ENCODE data around the gene ELK4.

The ELK4 gene

DNA sequence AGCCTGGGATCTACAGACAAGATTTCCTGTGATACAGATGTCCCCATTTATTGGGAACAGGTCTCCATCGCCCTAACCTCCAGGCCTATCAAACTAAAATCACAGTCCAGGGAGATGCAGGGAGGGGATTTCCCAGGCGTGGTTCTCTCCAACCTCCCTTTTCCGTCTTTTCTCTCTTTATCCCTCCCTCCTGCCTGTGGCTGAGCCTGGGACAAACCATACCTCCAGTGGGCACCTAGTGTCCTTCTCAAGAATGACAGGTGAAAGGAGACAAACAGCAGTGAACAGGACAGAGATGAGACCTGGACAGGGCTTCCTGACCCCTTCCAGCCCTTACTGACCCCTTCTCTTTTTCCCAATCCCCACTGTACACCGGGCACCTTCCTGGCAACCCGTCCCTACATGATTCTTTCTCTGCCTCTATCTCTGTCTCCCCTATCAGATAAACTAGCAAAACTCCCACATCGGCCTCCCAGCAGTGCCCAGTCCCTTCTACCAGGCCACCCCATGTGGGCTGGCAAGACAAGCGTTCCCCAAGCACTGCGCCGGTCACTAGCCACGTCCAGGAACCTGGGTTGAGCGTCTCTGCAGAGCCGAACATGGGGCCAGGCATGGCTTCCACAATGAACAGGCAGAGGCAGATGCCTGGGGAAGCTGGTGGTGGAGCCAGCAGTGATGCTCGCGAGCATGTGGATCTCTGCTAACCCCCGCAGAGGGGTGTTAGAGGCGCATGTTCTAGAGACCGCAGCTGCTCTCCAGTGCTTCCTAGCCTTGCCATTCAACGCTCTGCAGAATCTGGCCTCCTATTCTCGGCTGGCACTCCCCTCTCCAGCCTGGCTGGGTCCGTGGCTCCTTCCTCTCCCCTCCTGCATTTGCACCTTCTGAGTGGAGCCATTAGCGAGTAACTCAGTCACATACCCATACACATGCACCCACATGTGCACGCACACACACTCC is 54.7 kb downstream of the ELK4 start:
- H3K4me3 ChIP-seq (ENCODE audit: low read length) = no peak overlapping the region
- TF ChIP-seq, protein P1, sequence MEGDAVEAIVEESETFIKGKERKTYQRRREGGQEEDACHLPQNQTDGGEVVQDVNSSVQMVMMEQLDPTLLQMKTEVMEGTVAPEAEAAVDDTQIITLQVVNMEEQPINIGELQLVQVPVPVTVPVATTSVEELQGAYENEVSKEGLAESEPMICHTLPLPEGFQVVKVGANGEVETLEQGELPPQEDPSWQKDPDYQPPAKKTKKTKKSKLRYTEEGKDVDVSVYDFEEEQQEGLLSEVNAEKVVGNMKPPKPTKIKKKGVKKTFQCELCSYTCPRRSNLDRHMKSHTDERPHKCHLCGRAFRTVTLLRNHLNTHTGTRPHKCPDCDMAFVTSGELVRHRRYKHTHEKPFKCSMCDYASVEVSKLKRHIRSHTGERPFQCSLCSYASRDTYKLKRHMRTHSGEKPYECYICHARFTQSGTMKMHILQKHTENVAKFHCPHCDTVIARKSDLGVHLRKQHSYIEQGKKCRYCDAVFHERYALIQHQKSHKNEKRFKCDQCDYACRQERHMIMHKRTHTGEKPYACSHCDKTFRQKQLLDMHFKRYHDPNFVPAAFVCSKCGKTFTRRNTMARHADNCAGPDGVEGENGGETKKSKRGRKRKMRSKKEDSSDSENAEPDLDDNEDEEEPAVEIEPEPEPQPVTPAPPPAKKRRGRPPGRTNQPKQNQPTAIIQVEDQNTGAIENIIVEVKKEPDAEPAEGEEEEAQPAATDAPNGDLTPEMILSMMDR (conservative IDR thresholded peaks at IDR 0.05; ENCODE audit: low read depth, low read length) = no peak
- no peak for DNase-seq (ENCODE audit: low read depth)

DNA sequence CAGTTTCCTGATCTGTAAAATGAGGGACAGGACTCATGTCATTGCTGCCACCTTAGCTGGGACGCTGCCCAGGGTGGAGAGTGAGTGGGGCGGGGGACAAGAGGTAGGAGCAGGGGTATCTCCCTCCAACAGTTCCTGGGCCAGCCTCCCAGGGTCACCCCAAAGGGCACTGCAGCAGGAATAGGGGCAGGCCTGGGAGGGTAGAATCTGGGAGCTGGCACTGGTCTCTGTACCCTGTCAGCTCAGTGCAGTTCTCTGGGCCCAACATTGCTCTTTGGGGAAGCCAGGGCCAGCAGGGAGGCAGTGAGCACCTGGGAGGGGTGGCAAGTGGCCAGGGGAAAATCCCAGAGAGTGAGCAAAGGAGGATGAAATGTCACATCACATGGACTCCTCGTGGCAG is 55.8 kb downstream of the ELK4 start:
- H3K4me3 ChIP-seq (ENCODE audit: low read length) = no peak overlapping the region
- TF ChIP-seq, protein P1 (conservative IDR thresholded peaks at IDR 0.05; ENCODE audit: low read depth, low read length) = no peak
- DNase-seq (ENCODE audit: low read depth) = no peak

DNA sequence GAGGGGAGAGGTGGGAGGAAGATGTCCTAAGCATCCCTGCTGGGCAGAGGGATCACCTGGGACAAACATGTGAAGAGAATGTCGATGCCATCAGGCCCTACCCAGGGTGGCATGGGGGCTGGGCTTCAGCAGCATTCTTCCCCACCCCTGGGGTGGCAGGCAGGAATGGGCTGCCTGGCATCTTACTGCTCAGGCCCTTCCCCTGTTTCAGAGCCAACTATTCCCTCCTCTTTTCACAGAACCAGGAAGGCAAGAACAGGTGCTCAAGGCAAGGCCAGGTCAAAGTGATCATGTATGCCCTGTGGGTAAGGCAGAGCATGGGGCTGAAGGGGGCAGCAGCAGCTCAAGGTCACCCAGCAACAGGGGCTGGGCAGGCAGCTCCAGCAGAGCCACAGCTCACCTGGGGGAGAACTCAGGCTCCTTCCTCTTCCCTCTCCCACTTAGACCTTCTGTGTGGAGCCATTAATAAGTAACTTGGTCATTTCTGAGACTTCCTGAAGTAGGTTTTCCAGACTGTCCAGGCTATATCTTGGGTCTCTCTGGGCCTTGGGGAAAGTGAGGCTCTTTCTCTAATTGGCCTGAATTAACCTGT is 56.4 kb downstream of the ELK4 start:
- no peak for DNase-seq (ENCODE audit: low read depth)
- TF ChIP-seq, protein P1 (conservative IDR thresholded peaks at IDR 0.05; ENCODE audit: low read depth, low read length) = no peak
- H3K4me3 ChIP-seq (ENCODE audit: low read length) = no peak overlapping the region

DNA sequence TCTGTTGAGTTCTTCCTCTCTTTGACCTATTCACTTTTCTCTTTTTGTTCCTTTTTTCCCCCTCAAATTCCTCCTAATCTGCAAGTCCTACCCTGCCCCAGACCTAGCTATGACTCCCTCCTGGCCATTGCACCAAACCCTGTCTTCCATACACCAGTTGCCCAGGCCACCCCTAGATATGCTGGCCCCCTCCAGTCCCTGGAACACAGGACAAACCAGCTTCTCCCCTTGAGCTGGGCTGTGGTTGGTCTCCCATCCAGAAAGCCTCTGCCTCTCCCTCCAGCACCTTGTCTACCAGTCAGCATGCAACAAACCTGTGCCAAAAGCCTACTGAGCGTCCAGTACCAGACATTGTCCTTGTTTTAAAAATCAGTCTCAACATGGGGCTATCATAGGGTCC is 59.4 kb downstream of the ELK4 start:
- no peak for DNase-seq (ENCODE audit: low read depth)
- TF ChIP-seq, protein P1 (conservative IDR thresholded peaks at IDR 0.05; ENCODE audit: low read depth, low read length) = no peak
- no peak overlapping the region for H3K4me3 ChIP-seq (ENCODE audit: low read length)

DNA sequence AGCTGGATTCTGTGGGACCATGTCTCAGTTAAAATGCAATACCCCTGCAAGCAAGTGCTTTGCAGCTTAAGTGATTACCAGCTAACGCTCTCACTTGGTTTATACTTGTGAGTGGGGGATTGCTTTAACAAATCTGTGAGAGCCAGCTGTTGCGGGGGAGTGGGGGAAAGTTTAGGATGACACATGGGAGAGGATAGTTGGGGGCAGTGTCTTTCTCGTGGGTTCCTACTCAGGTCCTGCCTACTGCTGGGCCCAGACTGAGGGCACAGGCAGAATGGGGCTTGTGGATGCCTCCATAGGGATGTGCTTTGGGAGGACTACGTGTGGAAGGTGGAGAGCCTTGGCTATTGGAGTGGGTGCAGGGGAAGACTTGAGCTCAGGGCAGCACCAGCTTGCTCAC is 60.1 kb downstream of the ELK4 start:
- DNase-seq (ENCODE audit: low read depth) = no peak
- TF ChIP-seq, protein P1 (conservative IDR thresholded peaks at IDR 0.05; ENCODE audit: low read depth, low read length) = no peak
- H3K4me3 ChIP-seq (ENCODE audit: low read length) = no peak overlapping the region

DNA sequence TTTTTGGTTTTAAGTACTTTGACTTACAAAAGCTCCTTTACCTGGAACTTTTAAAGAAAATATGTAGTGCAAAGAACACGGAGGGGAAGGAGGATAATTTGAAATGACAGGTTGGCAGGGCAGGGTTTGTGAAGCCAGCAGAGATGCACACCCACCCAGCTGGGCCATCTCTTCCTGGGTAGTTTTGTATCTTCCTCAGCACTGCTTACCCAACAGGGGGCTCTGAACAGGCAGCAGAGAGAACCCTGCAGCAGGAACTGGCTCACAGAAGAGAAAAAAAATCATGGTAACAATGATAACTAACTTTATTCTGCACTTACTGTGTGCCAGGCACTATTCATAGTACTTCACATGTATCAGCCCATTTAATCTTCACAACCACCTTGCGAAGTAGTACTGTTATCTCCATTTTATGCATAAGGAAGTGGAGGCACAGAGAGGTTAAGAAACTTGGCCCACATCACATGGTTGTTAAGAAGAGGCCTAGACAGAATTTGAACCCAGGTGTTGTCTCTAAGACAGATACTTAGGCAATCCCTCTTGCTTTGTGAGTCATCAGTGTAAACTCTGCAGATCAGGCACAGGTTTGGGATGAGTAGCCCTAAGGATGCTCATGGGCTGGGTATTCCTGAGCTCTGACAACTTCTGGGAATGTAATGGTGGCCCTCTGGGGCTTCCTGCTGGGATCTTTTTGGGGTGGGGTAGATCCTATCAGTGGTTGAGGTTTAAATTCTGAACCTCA is 60.8 kb downstream of the ELK4 start:
- TF ChIP-seq, protein P1 (conservative IDR thresholded peaks at IDR 0.05; ENCODE audit: low read depth, low read length) = no peak
- H3K4me3 ChIP-seq (ENCODE audit: low read length) = no peak overlapping the region
- no peak for DNase-seq (ENCODE audit: low read depth)

Data from retinal pigment epithelial cell (primary cell).